ENCODE measurements around the gene ZNF470. TPM values are rescaled to one million over a fixed set of nuclear protein-coding genes. Genes with fewer than 3 reads are reported as not detected.

Gene ZNF470
- total RNA-seq, 1 experiment from 2014 or later = 0.33 TPM

Other genes starting within 250 kb of the ZNF470 start
- not detected in 2 replicates for gene ZNF582, start 173.9 kb upstream of the ZNF470 start, total RNA-seq (2014; rRNA removed; shearing (Covaris generic); ENCODE audit: low replicate concordance)
- 4.7 and 9.6 TPM in 2 replicates for gene ZNF583, start 163.1 kb upstream of the ZNF470 start, total RNA-seq (2014; rRNA removed; shearing (Covaris generic); ENCODE audit: low replicate concordance)
- not detected in 2 replicates for gene ZNF667, start 90.1 kb upstream of the ZNF470 start, total RNA-seq (2014; rRNA removed; shearing (Covaris generic); ENCODE audit: low replicate concordance)
- not detected in 2 replicates for gene ZNF471, start 59.6 kb upstream of the ZNF470 start, total RNA-seq (2014; rRNA removed; shearing (Covaris generic); ENCODE audit: low replicate concordance)
- 1.8 and 8.4 TPM in 2 replicates for gene ZFP28, start 28.5 kb upstream of the ZNF470 start, total RNA-seq (2014; rRNA removed; shearing (Covaris generic); ENCODE audit: low replicate concordance)
- 12.7 and 15.9 TPM in 2 replicates for gene ZNF71, start 27.8 kb downstream of the ZNF470 start, total RNA-seq (2014; rRNA removed; shearing (Covaris generic); ENCODE audit: low replicate concordance)
- gene SMIM17, start 75.7 kb downstream of the ZNF470 start, total RNA-seq (2014; rRNA removed; shearing (Covaris generic); ENCODE audit: low replicate concordance) = not detected in 2 replicates
- not detected in 2 replicates for gene ZNF835, start 104.3 kb downstream of the ZNF470 start, total RNA-seq (2014; rRNA removed; shearing (Covaris generic); ENCODE audit: low replicate concordance)